ENCODE results near the gene FAP.

FAP gene

DNA sequence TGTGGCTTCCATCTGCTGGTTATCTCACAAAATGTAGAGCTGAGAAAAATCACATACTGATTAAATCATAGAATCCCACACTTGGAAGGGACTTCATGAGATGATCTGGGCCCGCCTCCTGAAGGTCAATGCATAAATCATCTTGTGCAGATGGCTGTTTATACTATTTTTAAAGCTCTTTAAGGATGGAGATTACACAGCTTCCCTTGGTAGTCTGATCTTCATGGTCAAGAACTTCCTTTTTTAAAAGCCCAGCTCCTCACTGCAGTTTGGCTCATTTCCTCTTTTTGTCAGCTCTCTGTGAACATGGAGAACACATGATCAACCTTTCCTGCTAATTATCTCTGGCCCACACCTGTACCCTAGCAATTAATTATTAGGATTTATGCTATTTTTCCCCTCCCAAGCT is 117.1 kb downstream of the FAP start:
- DNase-seq (ENCODE audit: low read depth in 2 of 2): no peak

DNA sequence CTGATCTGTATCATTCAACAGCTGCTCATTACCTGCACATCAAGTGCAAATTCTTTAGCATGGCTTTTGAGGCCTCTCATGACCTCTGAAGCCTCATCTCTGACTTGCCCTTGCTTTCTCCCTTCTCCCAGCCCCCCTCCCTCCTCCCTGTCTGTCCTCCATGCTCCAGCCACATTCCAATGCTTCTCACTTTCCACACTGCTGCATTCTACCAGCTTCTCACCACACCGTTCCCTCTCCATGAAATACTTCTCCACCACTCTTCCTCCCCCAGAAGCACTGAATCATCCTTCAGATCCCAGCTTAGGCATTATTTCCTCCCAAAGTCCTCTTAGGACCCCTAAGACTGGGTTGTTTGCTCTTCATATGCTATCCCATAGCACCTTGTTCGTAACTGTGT is 118.1 kb downstream of the FAP start:
- no peak for DNase-seq (ENCODE audit: low read depth in 2 of 2)

DNA sequence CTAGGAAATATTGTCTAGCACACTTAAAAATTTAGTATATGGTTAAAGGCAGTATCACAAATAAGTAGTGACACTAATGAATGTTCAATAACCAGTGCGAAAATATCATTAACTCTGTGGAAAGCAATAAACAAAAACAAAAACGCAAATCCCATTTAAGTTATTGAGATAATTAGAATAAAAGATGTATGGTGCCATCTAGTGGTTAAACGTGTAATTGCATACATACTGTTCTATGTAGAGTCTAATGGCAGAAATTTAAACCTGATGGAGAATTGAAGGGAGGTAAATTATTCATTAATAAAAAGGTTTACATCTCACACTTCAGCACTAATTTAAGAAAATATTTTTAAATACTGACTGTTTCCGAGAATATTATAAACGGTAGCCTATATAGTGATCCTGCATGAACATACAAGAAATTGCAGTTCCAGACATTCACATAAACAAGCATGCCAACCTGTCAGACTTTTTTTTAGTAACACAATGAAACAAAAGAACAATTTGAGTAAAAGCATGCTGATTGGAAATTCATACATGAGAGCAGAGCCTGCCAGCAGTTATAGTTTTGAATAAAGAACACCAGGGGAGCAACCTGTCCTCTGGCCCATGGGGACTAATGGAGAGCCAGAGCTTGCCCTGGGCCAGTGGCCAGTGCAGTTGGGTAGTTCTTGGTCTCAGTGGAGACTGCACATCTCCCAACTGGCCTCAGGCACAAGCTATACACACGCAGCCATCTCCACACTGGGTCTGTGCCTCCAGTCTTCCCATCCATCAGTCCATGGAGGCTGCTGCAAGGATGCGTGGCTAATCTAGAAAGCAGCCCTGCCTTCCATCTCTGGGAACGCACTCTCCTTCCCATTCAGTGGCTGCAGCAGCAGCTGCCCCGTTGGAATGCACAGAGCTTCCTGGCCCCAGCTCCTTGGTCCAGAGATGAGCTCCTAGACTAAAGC is 119.2 kb downstream of the FAP start:
- DNase-seq (ENCODE audit: low read depth in 2 of 2): no peak
